GM23338 (cell line): ENCODE data around the gene BNC2. TPM values are rescaled to one million over a fixed set of nuclear protein-coding genes. Genes with fewer than 3 reads are reported as not detected.

Experiments
- ATAC-seq: fragments of 200-7000 bp; cut with Tn5 transposase; 3 replicates; pipeline ENCODE4 v1.9.1; 2020
- DNase-seq: peaks from one replicate; pipeline ENCODE4 v3.0.0-alpha.2; 2015; ENCODE audit warnings: low spot score
- H2AFZ ChIP-seq: fragments of 200-600 bp; sonication (generic); 2 replicates; pipeline ENCODE4 v1.8.0; 2016; ENCODE audit warnings: antibody characterized with exemption, mild to moderate bottlenecking, moderate library complexity
- H3F3A ChIP-seq: fragments of 200-600 bp; sonication (generic); replicated peaks from 2 replicates; pipeline ENCODE4 v1.8.0; 2017; ENCODE audit warnings: antibody characterized with exemption, mixed run types, low read depth
- H3K27ac ChIP-seq: fragments of 200-600 bp; sonication (generic); 2 replicates; pipeline ENCODE4 v1.6.1; 2016; ENCODE audit warnings: low read depth
- H3K27me3 ChIP-seq: fragments of 200-600 bp; sonication (generic); 2 replicates; pipeline ENCODE4 v1.8.0; 2016; ENCODE audit warnings: mild to moderate bottlenecking, mixed run types, moderate library complexity; ENCODE audit not compliant: insufficient read depth
- H3K36me3 ChIP-seq: fragments of 200-600 bp; sonication (generic); 2 replicates; pipeline ENCODE4 v1.8.0; 2016; ENCODE audit warnings: mild to moderate bottlenecking; ENCODE audit not compliant: insufficient read depth
- H3K4me1 ChIP-seq: fragments of 200-600 bp; sonication (generic); 2 replicates; pipeline ENCODE4 v1.8.0; 2016; ENCODE audit warnings: mild to moderate bottlenecking, moderate library complexity; ENCODE audit not compliant: insufficient read depth
- H3K4me2 ChIP-seq: fragments of 200-600 bp; sonication (generic); 2 replicates; pipeline ENCODE4 v1.7.1; 2017; ENCODE audit warnings: mixed run types
- H3K4me3 ChIP-seq: fragments of 200-600 bp; sonication (generic); 2 replicates; pipeline ENCODE4 v1.6.1; 2016; ENCODE audit warnings: mixed run types
- H3K79me2 ChIP-seq: fragments of 200-600 bp; sonication (generic); replicated peaks from 2 replicates; pipeline ENCODE4 v1.8.0; 2017; ENCODE audit warnings: mild to moderate bottlenecking; ENCODE audit not compliant: insufficient read depth
- H3K9me2 ChIP-seq: fragments of 200-600 bp; sonication (generic); 2 replicates; pipeline ENCODE4 v1.8.0; 2017; ENCODE audit not compliant: insufficient read depth
- H4K20me1 ChIP-seq: fragments of 200-600 bp; sonication (generic); replicated peaks from 2 replicates; pipeline ENCODE4 v1.8.0; 2017; ENCODE audit warnings: mild to moderate bottlenecking; ENCODE audit not compliant: insufficient read depth
- H3K27ac Mint-ChIP-seq: 2 replicates; pipeline ENCODE4 v1.8.0; 2020; ENCODE audit warnings: inconsistent platforms, mild to moderate bottlenecking, moderate library complexity, mixed read lengths
- H3K27me3 Mint-ChIP-seq: 3 replicates; pipeline ENCODE4 v1.8.0; 2022; ENCODE audit warnings: low read depth, mild to moderate bottlenecking, moderate library complexity, mixed read lengths, inconsistent platforms; ENCODE audit not compliant: insufficient read depth, poor library complexity
- H3K36me3 Mint-ChIP-seq: 3 replicates; pipeline ENCODE4 v1.8.0; 2021; ENCODE audit warnings: low read depth, mild to moderate bottlenecking, inconsistent platforms, moderate library complexity, mixed read lengths
- H3K4me1 Mint-ChIP-seq: 3 replicates; pipeline ENCODE4 v1.8.0; 2020; ENCODE audit warnings: mild to moderate bottlenecking, inconsistent platforms, mixed read lengths
- H3K4me3 Mint-ChIP-seq: 3 replicates; pipeline ENCODE4 v1.8.0; 2021; ENCODE audit warnings: moderate library complexity, mild to moderate bottlenecking, inconsistent platforms, mixed read lengths
- H3K9me3 Mint-ChIP-seq: 3 replicates; pipeline ENCODE4 v1.8.0; 2020; ENCODE audit warnings: moderate library complexity, mild to moderate bottlenecking, inconsistent platforms, mixed read lengths
- CREB1 ChIP-seq: fragments of 250-450 bp; sonication (Bioruptor Pico); IDR thresholded peaks from 2 replicates; pipeline ENCODE4 v1.5.0; 2020; ENCODE audit warnings: low read depth, mild to moderate bottlenecking, moderate library complexity
- EZH2 ChIP-seq: fragments of 200-600 bp; sonication (generic); IDR thresholded peaks from one replicate; pipeline ENCODE4 v1.8.0; 2017; ENCODE audit warnings: antibody characterized with exemption, mild to moderate bottlenecking, low read depth; ENCODE audit not compliant: unreplicated experiment
- JUNB ChIP-seq: IDR thresholded peaks from one replicate; pipeline ENCODE4 v1.6.1; 2016; ENCODE audit warnings: antibody characterized with exemption; ENCODE audit not compliant: unreplicated experiment
- STAT1 ChIP-seq: IDR thresholded peaks from one replicate; pipeline ENCODE4 v1.6.1; 2016; ENCODE audit warnings: antibody characterized with exemption; ENCODE audit not compliant: unreplicated experiment
- ZNF114 ChIP-seq: fragments of 250-450 bp; sonication (Bioruptor Pico); IDR thresholded peaks from 2 replicates; pipeline ENCODE4 v1.5.0; 2020; ENCODE audit warnings: mild to moderate bottlenecking, moderate library complexity
- ZNF331 ChIP-seq: fragments of 250-450 bp; sonication (Bioruptor Pico); IDR thresholded peaks from 2 replicates; pipeline ENCODE4 v1.5.0; 2020; ENCODE audit warnings: low read depth, mild to moderate bottlenecking, moderate library complexity
- polyA plus RNA-seq: library from polyadenylated mRNA; unstranded; fragments of >200 nt; fragmentation: Nextera tagmentation; extraction: Ambion mirVana; gene quantifications from 2 replicates; pipeline ENCODE4 v1.2.1, GENCODE V29; 2016
- total RNA-seq: library from RNA; depleted of rRNA; stranded (reverse); fragments of >200 nt; shearing (Covaris generic); gene quantifications from 2 replicates; pipeline ENCODE4 v1.2.3, GENCODE V29; 2014
- TF ChIP-seq, protein P1 (sequence below): IDR thresholded peaks from one replicate; pipeline ENCODE4 v1.6.1; 2018; ENCODE audit warnings: antibody characterized with exemption; ENCODE audit not compliant: unreplicated experiment
- TF ChIP-seq, protein P2 (sequence below), 2 experiments: fragments of 200-600 bp in 1 of 2; sonication (generic) in 1 of 2; conservative IDR thresholded peaks; 2 replicates each; pipeline versions ENCODE4 v1.5.1 to v1.6.1; 2016 to 2017; ENCODE audit warnings: antibody characterized with exemption in 2 of 2, low read depth in 2 of 2, mild to moderate bottlenecking in 2 of 2, moderate library complexity in 1 of 2

Gene BNC2
- total and polyA plus RNA-seq, 2 experiments from 2014 or later, result 12.7 to 13.2 TPM

GRCh38 chr9:16763946-16764345, 106.5 kb downstream of the BNC2 start:
- TF ChIP-seq JUNB (no peak), ZNF331 (no peak), STAT1 (no peak)
- TF ChIP-seq, protein P1, sequence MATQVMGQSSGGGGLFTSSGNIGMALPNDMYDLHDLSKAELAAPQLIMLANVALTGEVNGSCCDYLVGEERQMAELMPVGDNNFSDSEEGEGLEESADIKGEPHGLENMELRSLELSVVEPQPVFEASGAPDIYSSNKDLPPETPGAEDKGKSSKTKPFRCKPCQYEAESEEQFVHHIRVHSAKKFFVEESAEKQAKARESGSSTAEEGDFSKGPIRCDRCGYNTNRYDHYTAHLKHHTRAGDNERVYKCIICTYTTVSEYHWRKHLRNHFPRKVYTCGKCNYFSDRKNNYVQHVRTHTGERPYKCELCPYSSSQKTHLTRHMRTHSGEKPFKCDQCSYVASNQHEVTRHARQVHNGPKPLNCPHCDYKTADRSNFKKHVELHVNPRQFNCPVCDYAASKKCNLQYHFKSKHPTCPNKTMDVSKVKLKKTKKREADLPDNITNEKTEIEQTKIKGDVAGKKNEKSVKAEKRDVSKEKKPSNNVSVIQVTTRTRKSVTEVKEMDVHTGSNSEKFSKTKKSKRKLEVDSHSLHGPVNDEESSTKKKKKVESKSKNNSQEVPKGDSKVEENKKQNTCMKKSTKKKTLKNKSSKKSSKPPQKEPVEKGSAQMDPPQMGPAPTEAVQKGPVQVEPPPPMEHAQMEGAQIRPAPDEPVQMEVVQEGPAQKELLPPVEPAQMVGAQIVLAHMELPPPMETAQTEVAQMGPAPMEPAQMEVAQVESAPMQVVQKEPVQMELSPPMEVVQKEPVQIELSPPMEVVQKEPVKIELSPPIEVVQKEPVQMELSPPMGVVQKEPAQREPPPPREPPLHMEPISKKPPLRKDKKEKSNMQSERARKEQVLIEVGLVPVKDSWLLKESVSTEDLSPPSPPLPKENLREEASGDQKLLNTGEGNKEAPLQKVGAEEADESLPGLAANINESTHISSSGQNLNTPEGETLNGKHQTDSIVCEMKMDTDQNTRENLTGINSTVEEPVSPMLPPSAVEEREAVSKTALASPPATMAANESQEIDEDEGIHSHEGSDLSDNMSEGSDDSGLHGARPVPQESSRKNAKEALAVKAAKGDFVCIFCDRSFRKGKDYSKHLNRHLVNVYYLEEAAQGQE, result no peak
- TF ChIP-seq, protein P2, sequence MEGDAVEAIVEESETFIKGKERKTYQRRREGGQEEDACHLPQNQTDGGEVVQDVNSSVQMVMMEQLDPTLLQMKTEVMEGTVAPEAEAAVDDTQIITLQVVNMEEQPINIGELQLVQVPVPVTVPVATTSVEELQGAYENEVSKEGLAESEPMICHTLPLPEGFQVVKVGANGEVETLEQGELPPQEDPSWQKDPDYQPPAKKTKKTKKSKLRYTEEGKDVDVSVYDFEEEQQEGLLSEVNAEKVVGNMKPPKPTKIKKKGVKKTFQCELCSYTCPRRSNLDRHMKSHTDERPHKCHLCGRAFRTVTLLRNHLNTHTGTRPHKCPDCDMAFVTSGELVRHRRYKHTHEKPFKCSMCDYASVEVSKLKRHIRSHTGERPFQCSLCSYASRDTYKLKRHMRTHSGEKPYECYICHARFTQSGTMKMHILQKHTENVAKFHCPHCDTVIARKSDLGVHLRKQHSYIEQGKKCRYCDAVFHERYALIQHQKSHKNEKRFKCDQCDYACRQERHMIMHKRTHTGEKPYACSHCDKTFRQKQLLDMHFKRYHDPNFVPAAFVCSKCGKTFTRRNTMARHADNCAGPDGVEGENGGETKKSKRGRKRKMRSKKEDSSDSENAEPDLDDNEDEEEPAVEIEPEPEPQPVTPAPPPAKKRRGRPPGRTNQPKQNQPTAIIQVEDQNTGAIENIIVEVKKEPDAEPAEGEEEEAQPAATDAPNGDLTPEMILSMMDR (conservative IDR thresholded peaks at IDR 0.05; ENCODE audit: low read depth in 2 of 2), result no peak
- H2AFZ ChIP-seq, result no peak overlapping the region
- no peak for ATAC-seq

DNA sequence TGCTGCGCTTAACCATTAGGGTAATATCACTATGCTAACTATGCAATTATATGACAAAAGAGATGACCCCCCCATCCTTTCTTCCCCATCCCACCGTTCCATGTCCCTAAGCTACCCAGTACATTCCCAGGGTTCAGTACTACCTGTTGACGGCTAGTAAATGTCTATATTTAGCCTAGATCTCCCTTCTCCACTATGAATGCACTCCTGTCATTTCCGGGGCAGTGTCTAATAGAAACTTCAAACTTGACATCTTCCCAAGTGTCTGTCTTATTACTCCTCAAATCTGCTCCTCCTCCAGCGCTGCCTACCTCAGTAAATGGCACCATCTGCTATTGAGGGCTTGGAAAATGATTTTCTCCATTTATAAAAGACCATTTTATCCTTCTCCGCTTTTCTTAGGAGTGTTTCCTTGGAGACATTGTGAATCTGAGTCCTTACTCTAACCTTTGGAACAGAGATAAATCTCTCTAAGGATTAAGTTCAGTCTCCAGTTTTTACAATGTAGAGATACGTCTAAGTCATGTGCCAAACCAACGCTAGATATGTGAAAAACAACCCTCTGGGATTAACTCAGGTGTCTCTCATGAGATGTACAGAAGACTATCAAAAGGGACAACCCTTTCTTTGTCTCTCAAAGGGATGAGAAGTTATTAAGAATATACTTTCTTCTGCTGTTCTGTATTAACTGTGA, 114.9 kb downstream of the BNC2 start:
- no peaks in the 10 kb centered on the region for H3K36me3 ChIP-seq
- no peaks in the 10 kb centered on the region for H4K20me1 ChIP-seq
- H3K27me3 Mint-ChIP-seq, result peaks cover 3% of the 10 kb centered on the region
- ATAC-seq, result no peak
- H2AFZ ChIP-seq, result no peak overlapping the region
- H3K27ac ChIP-seq, result no peak overlapping the region
- H3K4me3 Mint-ChIP-seq, result no peak overlapping the region
- DNase-seq, result no peak
- no peaks in the 10 kb centered on the region; the same call in 1 of the 2 replicates for H3K9me2 ChIP-seq
- H3K9me3 Mint-ChIP-seq, result no peaks in the 10 kb centered on the region
- H3K4me3 ChIP-seq, result no peak overlapping the region
- no peaks in the 10 kb centered on the region for H3K27me3 ChIP-seq
- H3K36me3 Mint-ChIP-seq, result no peaks in the 10 kb centered on the region
- no peak overlapping the region for H3K27ac Mint-ChIP-seq
- peaks cover 47% of the 10 kb centered on the region; the same call in 1 of the 2 replicates for H3K79me2 ChIP-seq
- peaks cover 18% of the 10 kb centered on the region for H3K4me1 Mint-ChIP-seq
- H3K4me1 ChIP-seq, result peaks cover 15% of the 10 kb centered on the region
- no peaks in the 10 kb centered on the region for H3F3A ChIP-seq
- no peak overlapping the region for H3K4me2 ChIP-seq
- no peak for TF ChIP-seq ZNF114 (CRISPR knock-in tag)
- TF ChIP-seq JUNB, result no peak
- TF ChIP-seq, protein P2 (conservative IDR thresholded peaks at IDR 0.05; ENCODE audit: low read depth in 2 of 2), result no peak
- TF ChIP-seq EZH2, result no peak
- TF ChIP-seq CREB1 (CRISPR knock-in tag), result no peak
- TF ChIP-seq ZNF331, result no peak

More at GRCh38 chr9:16763946-16764345, 106.5 kb downstream of the BNC2 start:
- H3K9me3 Mint-ChIP-seq, result no peaks in the 10 kb centered on the region
- Histone ChIP-seq H3K36me3 (no peaks in the 10 kb centered on the region), H3K4me2 (no peak overlapping the region), H3K27me3 (no peaks in the 10 kb centered on the region), H3K9me2 (peaks cover 3% of the 10 kb centered on the region; the same call in 1 of the 2 replicates), H3K79me2 (peaks cover 19% of the 10 kb centered on the region; the same call in 1 of the 2 replicates), H3K27ac (no peak overlapping the region), H4K20me1 (no peaks in the 10 kb centered on the region), H3K4me3 (no peak overlapping the region), H3F3A (peaks cover 4% of the 10 kb centered on the region; the same call in 1 of the 2 replicates), H3K4me1 (peaks cover 27% of the 10 kb centered on the region)
- no peaks in the 10 kb centered on the region; the same call in none of the 3 replicates for H3K36me3 Mint-ChIP-seq
- peaks cover 3% of the 10 kb centered on the region for H3K27me3 Mint-ChIP-seq
- H3K4me1 Mint-ChIP-seq, result peaks cover 26% of the 10 kb centered on the region
- DNase-seq, result no peak
- no peak overlapping the region for H3K27ac Mint-ChIP-seq
- H3K4me3 Mint-ChIP-seq, result no peak overlapping the region
